Right renal cortex interstitium (tissue), 3 donors: Measurements from ENCODE around the gene PLPPR1. TPM values are rescaled to one million over a fixed set of nuclear protein-coding genes. Genes with fewer than 3 reads are reported as not detected.
"Not testable (repeated sequence)": the region's sequence is repeated elsewhere in the genome, so short reads cannot be mapped to it uniquely, and the experiment has no call there.

Experiments
- DNase-seq, 3 donors: peaks; one replicate each; pipeline ENCODE4 v3.0.0-alpha.2; 2013; ENCODE audit warnings: low read depth in 3 of 3, low spot score in 2 of 3
- polyA plus RNA-seq, 3 donors: library from polyadenylated mRNA; unstranded; fragments of 120-200 nt; gene quantifications; one replicate each; pipeline ENCODE4 v1.2.1, GENCODE V29; 2013; ENCODE audit not compliant: insufficient read length in 3 of 3

The PLPPR1 gene
- polyA plus RNA-seq, 3 donors = 17.5 to 23.8 (median 21.1) TPM

DNA sequence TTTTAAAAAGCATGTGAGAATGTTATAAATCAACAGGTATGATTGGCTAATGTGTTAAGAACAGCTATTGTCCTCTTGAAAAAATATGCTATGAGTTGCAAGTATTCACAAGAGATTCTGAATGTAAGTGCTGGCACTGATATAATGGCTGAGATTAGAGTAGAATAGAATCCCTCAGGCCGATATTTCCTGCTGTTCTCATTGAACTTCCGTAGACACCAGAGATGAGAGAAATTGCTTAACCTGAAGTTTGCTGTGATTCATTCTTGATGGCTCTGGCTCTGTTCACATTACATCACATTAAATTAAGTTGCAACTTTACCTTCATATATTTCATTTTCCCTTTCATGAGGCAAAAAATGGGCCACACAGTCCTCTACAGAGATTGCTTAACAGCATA lies 241.8 kb downstream of the PLPPR1 start:
- no peak for DNase-seq

DNA sequence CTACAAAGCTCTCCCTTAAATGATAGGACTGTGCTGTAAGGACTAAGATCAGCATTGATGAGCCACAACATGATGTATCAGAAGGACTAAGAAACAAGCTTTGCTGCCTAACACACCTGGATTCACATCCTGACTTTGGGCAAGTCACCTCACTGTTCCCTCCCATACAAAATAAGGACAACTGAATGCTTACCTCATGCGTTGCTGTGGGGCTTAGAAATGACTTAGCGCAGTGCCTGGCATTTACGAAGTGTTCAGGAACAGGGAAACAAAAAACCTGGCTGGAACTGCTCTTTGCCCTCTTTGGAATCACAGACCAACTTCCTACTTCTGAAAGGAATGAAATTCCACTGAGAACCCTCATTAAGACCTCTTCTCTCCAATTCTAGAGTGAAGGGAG lies 242.6 kb downstream of the PLPPR1 start:
- no peak for DNase-seq

DNA sequence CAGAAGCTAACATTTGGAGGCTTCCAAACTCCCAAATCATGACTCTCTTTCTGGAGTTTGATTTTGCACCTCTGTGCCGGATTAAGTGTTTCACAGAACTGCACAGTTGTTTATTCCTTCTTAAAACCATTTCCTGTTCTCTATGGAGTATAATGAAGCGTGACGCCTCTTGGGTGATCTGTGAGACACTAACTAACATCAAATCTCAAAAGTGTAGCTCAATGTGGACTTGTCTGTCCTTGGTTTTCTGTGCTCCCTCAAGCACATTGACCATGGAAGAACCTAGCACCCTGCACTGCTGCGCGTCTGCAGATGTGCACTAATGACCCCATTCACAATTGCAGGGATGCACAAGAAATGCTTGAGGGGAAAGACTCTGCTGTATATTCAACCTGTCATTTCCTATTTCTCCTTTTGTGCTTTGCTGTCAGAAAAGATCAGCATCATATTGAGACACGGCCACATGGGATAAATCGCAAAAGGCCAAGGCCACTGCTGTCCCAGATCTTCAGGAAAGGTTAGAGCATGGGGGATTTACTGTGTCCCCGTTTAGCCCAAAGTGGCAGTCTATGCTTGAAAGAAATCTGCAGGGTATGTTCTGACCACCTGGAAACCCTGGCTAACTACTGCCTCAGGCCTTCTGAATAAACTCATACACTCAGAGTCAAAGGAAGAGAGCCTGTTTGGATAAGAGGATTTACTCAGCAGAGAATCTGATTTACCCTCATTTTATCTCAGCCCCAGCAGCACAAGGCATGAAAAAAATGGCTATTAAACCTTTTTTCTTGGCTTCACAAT lies 246.6 kb downstream of the PLPPR1 start:
- no peak for DNase-seq

DNA sequence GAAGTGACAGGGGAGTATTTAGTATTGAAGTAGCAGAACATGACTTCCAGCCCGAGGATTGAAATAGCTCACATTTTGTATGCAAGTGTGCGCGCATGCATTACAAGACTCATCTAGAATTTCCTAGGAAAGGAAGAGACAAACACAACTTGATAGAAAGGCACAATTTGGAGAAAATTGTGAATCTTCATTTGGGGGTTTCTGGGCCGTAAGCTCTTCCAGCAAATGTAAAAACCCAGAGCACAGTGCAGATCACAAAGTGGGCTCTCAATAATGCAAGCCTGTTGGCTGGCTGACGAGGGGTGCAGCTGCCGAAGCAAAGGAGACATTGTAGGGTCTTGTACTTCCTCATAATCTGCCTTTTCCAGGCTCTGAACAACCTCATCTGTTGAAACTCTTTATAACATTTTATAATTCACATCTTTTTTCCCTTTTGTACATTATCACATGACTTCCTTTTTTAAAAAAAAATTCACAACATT lies 247.3 kb downstream of the PLPPR1 start:
- DNase-seq = no peak

DNA sequence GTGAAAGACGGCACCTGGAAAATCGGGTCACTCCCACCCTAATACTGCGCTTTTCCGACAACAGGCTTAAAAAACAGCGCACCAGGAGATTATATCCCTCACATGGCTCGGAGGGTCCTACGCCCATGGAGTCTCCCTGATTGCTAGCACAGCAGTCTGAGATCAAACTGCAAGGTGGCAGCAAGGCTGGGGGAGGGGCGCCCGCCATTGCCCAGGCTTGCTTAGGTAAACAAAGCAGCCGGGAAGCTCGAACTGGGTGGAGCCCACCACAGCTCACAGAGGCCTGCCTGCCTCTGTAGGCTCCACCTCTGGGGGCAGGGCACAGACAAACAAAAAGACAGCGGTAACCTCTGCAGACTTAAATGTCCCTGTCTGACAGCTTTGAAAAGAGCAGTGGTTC lies 262.5 kb downstream of the PLPPR1 start:
- not testable (repeated sequence) for DNase-seq

DNA sequence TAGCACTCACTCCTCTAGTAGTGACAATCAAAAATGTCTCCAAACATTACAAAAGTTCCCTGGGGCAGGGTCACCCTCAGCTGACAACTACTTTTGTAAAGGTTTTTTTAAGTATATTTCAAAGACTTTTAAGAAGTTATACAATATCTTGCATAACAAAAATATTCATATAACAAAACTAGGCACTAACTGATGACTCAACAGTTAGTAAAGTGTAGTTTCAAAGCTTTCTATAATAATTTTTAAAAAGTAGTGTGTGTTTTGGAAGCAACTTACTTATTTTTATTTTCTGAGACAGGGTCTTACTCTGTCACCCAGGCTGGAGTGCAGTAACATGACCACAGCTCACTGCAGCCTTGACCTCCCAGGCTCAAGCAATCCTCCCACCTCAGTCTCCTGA lies 271.4 kb downstream of the PLPPR1 start:
- no peak for DNase-seq

DNA sequence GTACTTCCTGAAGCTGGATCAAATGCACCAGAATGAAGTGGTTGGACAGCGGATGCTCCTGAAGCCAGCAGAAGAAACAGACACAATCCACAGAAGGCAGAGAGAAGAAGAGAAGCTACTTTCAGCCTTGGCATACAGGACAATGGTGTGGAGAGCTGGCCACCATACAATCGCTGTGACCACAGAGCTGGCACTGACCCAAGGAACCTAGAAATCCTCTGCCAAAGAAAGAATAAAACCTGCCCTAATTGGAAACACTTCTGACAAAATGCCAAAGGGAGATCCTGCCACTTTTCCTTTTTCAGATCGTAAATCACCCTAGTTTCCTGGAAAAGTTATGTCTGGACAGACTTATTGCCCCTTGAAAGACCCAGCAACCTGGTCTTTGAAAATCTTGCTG lies 278.5 kb downstream of the PLPPR1 start:
- DNase-seq = no peak

DNA sequence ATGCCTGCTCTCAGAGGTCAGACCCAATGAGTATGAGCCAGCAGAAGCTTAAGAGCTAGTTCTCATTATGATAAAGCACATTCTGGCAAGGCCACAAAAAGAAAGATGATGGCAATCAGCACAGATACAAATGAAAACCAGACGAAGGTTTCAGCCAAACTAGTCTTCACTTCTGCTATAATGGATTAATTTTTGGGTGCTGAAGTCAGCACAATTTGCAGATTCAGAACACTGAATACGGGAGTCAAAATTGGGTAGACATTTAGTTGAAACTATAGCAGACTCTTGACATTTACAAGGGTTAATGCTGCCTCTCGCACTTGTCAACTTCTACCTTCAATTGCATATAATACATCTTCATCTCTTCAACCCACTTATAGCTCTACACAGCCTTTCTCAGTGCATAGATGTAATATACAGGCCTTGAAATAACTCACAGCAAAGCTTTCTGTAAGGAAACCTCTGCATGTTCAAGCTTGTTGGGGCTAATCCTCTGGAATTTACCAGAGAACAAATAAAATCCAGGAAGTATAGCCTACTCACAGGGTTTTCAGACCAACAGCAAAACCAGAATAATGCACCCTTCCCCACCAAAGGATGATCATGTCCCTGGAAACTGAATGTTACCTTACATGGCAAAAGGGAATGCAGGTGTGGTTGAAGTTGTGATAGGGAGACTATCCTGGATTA lies 279.1 kb downstream of the PLPPR1 start:
- DNase-seq = no peak

DNA sequence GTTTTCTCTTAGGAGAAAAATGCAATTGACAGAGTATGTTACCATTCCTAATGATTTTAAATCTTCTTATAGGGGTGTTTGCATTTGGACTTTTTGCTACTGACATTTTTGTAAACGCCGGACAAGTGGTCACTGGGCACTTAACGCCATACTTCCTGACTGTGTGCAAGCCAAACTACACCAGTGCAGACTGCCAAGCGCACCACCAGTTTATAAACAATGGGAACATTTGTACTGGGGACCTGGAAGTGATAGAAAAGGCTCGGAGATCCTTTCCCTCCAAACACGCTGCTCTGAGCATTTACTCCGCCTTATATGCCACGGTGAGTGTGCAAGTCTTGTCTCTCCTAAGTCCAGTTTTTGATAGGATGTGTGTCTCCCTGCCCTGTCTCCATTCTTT lies 280.6 kb downstream of the PLPPR1 start:
- DNase-seq = no peak

DNA sequence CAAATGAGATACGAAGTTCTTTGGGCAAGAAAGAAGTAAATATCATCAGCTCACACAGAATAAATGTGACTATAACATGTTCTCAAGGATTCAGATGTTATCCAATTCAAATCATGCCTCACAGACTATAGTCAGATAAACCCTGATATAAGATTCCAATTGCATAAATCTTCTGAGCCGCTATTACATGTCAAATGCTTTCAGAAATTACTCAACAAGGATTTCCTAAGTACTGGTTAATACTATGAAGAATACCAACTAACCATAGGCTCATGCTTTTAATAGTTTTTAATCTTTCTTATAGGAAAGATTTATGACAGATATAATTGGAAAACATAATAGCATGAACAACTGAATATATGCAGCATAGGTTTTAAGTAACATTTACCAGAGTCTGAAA lies 282.7 kb downstream of the PLPPR1 start:
- no peak for DNase-seq

DNA sequence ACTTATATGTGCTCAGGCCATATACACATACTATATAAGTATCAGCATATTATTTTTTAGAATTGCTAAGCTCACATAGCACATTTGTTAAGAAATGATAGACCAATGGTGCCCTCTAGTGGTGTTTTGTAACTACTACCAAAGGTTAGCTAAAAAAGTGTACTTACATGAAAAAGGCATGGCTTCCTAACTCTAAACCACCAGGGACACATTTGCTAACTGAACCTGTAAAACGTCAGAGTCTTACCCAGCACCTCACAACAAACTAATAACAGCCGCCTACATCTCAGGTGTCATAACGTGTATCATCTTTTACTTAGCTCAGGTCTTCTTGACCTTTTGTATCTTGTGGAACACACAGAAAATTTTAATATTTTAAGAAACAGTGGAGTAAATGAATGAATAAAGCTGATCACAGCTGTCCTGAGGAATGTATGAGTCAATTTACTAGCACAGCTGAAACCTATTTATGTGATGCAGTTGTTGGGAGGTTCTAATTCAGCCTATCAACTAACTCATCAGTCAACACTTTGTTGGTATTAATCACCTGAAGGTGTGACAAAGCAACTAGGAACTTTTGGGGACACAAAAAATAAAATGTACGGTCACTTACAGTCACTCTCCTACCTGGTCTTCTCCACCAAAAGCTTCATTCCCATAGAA lies 283.4 kb downstream of the PLPPR1 start:
- DNase-seq = peak; percentile 55 to 66 (median 65)

DNA sequence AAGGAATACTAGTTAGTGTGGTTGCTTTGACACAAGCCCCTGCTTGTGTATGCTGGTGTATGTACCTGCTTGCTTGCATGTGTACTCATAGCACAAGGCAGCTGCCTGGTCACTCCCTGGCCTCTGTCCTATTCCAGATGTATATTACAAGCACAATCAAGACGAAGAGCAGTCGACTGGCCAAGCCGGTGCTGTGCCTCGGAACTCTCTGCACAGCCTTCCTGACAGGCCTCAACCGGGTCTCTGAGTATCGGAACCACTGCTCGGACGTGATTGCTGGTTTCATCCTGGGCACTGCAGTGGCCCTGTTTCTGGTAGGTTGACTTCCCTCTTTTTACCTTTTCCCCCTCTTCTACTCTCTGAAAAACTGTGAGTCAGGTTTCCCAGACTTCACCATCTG lies 284.1 kb downstream of the PLPPR1 start:
- no peak for DNase-seq

DNA sequence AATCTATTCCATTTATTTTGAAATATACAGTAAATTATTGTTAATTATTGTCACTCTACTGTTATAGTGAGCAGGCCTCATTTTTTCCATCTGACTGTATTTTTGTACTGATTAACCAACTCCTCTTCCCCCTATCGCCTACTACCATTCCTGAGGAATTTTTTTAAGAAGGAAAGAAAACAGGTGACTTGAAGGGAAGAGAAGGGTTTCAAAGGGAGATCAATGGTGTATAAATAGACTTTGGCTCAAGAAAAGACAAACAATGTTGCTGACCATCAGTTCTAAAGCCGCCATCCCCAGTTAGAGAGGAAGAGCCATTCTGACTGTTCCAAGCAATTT lies 286.6 kb downstream of the PLPPR1 start:
- no peak for DNase-seq

DNA sequence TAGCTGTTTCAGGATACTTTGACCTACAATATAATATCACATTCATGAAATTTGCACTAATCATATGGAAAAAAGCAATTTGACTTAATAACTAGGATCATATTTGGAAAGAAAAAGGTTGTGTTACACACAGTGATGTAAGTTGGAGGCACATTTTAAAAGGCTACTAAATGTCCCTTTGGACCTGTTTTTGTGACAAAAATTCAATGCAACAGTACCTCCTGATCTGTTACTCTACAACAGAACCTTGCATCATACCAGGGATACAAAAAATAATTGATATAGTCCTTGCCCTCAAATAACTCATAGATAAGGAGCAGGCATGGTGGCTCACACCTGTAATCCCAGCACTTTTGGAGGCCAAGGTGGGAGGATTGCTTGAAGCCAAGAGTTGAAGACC lies 289.2 kb downstream of the PLPPR1 start:
- no peak for DNase-seq

DNA sequence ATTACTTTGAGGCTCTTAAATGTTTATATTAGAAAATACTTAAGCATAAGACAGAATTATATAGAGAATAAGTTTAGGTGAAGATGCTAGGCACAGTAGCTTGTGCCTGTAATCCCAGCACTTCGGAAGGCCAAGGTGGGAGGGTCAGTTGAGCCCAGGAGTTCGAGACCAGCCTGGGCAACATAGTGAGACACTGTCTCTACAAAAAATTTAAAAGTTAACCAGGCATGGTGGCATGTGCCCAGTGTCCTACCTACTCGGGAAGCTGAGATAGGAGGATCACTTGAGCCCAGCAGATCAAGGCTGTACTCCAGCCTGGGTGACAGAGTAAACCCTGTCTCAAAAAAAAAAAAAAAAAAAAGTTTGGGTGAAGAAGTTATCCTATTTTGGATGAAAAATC lies 294.6 kb downstream of the PLPPR1 start:
- no peak for DNase-seq

DNA sequence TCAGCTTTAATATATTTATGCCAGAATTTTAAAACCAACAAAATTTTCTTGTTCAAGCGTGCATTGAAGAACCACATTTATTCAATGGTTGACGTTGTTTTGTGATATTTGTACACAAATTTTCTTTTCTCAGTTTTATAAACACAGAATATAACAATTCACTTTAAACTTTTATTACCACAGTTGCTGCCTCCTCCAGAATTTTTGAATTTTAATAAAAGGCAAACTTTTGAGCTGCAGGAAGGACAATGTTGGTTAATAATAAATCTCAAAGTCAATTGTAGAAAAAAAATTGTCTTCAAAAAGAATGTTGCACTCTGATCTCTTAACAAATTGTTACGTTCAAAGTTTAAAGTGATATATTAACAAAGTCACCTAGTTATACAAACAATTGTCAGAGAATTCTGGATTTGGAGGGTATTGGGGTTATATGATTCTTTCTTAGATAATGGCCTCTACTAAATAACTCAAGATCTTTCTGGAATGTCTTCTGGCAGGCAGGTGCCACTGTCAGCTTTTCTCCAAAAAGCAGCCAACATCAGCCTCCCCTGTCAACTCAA lies 295.8 kb downstream of the PLPPR1 start:
- DNase-seq = no peak

DNA sequence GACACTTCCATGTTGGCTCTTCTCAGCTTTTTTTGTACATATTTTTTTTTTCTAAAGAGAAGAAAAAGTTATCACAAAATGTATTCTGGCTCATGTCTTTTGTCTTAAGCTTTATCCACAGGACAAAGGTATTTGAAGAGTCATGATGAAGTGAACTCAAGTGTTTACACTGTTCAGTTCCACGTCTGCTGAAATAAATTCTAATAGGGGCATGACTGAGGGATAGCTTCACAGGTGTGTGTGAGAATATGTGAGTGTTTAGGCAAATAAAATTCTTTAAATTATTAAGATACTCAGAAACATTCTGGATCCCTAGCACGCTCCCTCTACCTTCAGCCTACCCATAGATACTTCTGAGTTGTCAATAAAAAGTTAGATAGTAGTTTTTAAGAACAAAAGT lies 296.5 kb downstream of the PLPPR1 start:
- no peak for DNase-seq

DNA sequence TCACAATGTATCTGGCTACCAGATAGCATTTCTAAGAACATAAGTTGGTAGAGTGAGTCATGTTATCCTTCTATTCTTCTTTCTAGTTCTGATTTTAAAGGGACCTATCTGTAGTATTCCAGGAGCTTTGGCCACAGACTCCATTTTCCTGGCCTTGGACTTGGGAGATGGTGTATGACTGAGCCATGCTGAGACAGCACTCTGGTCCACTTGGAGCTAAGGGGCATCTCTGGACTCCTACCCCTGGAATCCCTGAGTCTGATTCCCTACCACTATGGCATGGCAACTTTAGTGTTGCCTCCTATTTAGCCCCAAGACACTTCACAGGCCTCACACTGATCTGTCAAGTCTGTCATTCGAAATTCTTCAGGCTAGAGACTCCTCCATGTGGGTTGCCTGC lies 297.5 kb downstream of the PLPPR1 start:
- DNase-seq = no peak

DNA sequence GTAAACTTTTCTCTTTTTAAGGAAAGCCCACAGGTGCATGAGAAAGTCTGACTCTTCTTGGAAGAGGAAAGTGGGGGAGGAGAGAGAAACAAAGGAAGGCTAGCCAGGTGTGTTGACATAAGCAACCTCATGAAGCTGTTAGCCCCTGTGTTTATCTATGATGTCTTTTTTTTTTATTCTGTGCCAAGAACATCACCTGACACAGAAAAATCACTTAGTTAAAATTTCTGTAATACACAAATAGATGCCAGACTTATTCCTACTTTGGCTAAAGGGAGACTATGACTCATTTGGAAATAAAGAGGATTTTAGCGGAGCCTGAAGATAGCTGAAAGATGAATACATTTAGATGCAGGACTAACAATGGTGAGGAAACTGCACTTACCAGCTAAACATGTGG lies 298.0 kb downstream of the PLPPR1 start:
- no peak for DNase-seq

DNA sequence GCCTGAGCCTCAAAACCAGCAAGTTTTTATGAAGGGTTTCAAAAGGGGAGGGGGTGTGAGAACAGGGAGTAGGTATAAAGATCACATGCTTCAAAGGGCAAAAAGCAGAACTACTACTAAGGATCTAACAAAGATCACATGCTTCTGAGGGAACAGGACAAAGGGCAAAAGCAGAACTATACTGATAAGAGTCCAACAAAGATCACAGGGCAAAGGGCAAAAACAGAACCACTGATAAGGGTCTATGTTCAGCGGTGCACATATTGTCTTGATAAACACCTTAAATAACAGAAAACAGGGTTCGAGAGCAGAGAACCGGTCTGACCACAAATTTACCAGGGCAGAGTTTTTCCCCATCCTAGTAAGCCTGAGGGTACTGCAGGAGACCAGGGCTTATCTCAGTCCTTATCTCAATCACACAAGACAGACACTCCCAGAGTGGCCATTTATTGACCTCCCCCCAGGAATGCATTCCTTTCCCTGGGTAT lies 298.9 kb downstream of the PLPPR1 start:
- DNase-seq = not testable (repeated sequence)

DNA sequence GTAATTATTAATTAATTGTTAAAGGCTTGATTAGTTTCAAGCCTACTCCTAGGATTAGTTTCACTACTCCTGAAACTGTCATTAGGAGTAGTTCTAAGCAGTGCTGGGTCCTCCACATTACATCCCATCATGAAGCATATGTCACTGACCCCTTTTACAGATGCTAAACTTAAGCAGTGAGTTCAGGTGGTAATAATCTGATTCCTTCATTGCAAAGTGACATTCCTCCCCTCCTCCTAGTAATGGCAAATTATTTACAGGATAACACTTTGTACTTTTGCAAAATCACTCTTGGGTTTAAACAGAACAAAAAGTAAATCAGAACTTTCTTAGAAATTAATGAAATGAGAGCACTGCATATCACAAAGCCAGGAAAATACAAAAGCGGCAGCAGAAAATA lies 303.8 kb downstream of the PLPPR1 start:
- no peak for DNase-seq
